Spleen (tissue), 7 donors: ENCODE measurements around the gene DCLK2.

Source experiments
- POLR2AphosphoS5 ChIP-seq, 3 donors: sonication (generic); formaldehyde crosslinking; IDR thresholded peaks; one replicate each; pipeline ENCODE4 v1.5.1; 2017; ENCODE audit warnings: antibody characterized with exemption in 3 of 3
- TF ChIP-seq, protein P1 (sequence below), 11 experiments: fragments of 200-600 bp in 7 of 11; fragments of 450-650 bp in 4 of 11; sonication (generic) in 4 of 11; IDR thresholded peaks in 8 of 11; conservative IDR thresholded peaks in 3 of 11; 1 replicate in 7 of 11; 2 replicates in 4 of 11; pipeline versions ENCODE4 v1.4.0 to v1.8.0; 2016 to 2021; ENCODE audit warnings: antibody characterized with exemption in 11 of 11, inconsistent platforms in 4 of 11, mild to moderate bottlenecking in 1 of 11
- donor health status: DM: no; HTN: no; CAD: no; lungs with moderate emphysema.
- donor health status: DM: no; HTN: no; CAD: no.
- donor health status: DM: no; HTN: no; CAD: no.

DNA sequence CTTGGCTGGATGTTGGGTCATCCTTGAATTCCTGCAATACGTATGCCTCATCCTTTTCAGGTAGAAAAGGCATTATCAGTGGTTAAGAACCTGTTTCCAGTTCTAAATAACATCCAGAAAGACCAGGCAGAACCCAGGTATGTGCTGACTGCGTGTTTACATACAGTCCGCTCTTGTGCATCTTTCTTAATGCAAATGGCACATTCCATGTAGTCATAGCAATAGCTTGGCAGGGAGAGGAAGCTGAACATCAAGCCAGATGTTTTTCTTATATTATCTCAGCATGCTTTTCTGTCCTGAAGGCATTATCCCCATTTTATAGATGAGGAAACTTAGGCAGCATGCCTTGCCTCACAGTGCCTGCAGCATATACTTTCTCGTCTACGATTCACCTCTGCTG lies 2.1 kb downstream of the DCLK2 start:
- TF ChIP-seq, protein P1, sequence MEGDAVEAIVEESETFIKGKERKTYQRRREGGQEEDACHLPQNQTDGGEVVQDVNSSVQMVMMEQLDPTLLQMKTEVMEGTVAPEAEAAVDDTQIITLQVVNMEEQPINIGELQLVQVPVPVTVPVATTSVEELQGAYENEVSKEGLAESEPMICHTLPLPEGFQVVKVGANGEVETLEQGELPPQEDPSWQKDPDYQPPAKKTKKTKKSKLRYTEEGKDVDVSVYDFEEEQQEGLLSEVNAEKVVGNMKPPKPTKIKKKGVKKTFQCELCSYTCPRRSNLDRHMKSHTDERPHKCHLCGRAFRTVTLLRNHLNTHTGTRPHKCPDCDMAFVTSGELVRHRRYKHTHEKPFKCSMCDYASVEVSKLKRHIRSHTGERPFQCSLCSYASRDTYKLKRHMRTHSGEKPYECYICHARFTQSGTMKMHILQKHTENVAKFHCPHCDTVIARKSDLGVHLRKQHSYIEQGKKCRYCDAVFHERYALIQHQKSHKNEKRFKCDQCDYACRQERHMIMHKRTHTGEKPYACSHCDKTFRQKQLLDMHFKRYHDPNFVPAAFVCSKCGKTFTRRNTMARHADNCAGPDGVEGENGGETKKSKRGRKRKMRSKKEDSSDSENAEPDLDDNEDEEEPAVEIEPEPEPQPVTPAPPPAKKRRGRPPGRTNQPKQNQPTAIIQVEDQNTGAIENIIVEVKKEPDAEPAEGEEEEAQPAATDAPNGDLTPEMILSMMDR (IDR thresholded peaks at IDR 0.05 in 8 of 11, conservative IDR thresholded peaks at IDR 0.05 in 3 of 11), result no peak
- no peak for TF ChIP-seq POLR2AphosphoS5 (IDR thresholded peaks at IDR 0.05)
